ENCODE data around the gene GRIP2.

DNA sequence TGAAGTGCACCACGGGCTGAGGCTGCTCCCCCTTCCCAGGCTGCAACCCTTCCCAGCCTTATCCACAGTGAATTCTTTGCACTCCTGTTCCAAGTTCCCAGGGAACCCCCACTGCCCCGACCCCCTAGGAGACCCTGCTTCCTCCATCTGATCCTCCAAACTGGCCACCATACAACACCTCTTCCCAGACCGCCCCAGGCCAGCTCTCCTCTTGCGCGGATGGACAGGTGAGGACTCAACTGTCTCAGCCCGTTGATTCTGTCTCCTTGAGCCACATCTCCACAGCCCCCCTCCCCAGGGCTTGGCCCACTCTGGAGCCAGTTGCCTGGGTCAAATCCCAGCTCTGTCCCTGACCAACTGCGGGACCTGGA lies 21.7 kb downstream of the GRIP2 start:
- TF ChIP-seq, protein P1, sequence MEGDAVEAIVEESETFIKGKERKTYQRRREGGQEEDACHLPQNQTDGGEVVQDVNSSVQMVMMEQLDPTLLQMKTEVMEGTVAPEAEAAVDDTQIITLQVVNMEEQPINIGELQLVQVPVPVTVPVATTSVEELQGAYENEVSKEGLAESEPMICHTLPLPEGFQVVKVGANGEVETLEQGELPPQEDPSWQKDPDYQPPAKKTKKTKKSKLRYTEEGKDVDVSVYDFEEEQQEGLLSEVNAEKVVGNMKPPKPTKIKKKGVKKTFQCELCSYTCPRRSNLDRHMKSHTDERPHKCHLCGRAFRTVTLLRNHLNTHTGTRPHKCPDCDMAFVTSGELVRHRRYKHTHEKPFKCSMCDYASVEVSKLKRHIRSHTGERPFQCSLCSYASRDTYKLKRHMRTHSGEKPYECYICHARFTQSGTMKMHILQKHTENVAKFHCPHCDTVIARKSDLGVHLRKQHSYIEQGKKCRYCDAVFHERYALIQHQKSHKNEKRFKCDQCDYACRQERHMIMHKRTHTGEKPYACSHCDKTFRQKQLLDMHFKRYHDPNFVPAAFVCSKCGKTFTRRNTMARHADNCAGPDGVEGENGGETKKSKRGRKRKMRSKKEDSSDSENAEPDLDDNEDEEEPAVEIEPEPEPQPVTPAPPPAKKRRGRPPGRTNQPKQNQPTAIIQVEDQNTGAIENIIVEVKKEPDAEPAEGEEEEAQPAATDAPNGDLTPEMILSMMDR (IDR thresholded peaks at IDR 0.05; ENCODE audit: low read length), result no peak
- TF ChIP-seq EZH2 (IDR thresholded peaks at IDR 0.05; ENCODE audit: borderline replicate concordance, low read length), result no peak

Measured in OCI-LY1 (cell line).